ENCODE measurements around the gene LCORL. TPM values are rescaled to one million over a fixed set of nuclear protein-coding genes. Genes with fewer than 3 reads are reported as not detected.

Gene LCORL
- total and polyA plus RNA-seq, 2 donors (not counting 3 experiments of a cell fraction or from before 2014, with no cell fraction given), result 2.8 to 23.9 TPM

GRCh38 chr4:17805580-17806155, 215.9 kb downstream of the LCORL start:
- BruUV-seq (replicated peaks), result no TSS peak
- Histone ChIP-seq H3K9ac (replicated peaks; ENCODE audit: extremely low read depth, insufficient read depth, low read length) (no peak overlapping the region), H3K36me3 (ENCODE audit: control insufficient read depth in 2 of 2, extremely low read depth in 1 of 2, insufficient read depth in 2 of 2, low read length in 2 of 2) (peaks cover 12% of the 10 kb centered on the region in 2 experiments), H3K79me2 (ENCODE audit: control insufficient read depth, insufficient read depth, low read length) (peaks cover 65% of the 10 kb centered on the region), H3K4me2 (ENCODE audit: insufficient read depth, low read length) (no peak overlapping the region), H3K4me3 (replicated peaks in 1 of 3; ENCODE audit: insufficient read depth in 1 of 3, low read depth in 1 of 3, low read length in 3 of 3) (no peak overlapping the region), H4K20me1 (replicated peaks; ENCODE audit: control insufficient read depth, extremely low read depth, insufficient read depth, low read length) (peaks cover 2% of the 10 kb centered on the region), H3K9me1 (replicated peaks; ENCODE audit: control insufficient read depth, extremely low read depth, insufficient read depth, low read length) (no peaks in the 10 kb centered on the region), H3K27me3 (ENCODE audit: control insufficient read depth in 2 of 2, insufficient read depth in 2 of 2, low read length in 2 of 2) (no peaks in the 10 kb centered on the region), H2AFZ (ENCODE audit: low read depth, low read length) (no peak overlapping the region), H3K4me1 (ENCODE audit: control insufficient read depth, extremely low read depth, insufficient read depth, low read length) (peaks cover 23% of the 10 kb centered on the region), H3K9me3 (replicated peaks; ENCODE audit: control insufficient read depth, insufficient read depth, low read length) (no peaks in the 10 kb centered on the region), H3K27ac (ENCODE audit: insufficient read depth, low read depth, low read length) (no peak overlapping the region)
- DNase-seq (ENCODE audit: low read depth, low spot score) (no peak), FAIRE-seq (no peak)
- dilution Hi-C loops (cut with MboI; ENCODE audit: extremely low pct_ligation_motif_present, low sequenced_read_pairs) (no loop called here), intact Hi-C loops (cut with micrococcal nuclease) (no loop called here)
- ChIA-PET CTCF (interaction anchor here (1.1 to 2.4 kb wide), 5 partner anchors 11 to 789 kb away, joined by 3 to 8 read pairs (median 7); no protein-coding TSS in a partner anchor), POLR2A (no interaction called here)
- TF ChIP-seq EZH2 (IDR thresholded peaks at IDR 0.05; ENCODE audit: borderline replicate concordance, low read depth, low read length, severe bottlenecking) (no peak), JUN (IDR thresholded peaks at IDR 0.05; ENCODE audit: borderline replicate concordance, insufficient read depth, insufficient read length, low read depth) (no peak), FOS (IDR thresholded peaks at IDR 0.05; ENCODE audit: borderline replicate concordance, insufficient read depth, low read length) (no peak), GATA2 (IDR thresholded peaks at IDR 0.05; ENCODE audit: insufficient read depth, insufficient read length, low read depth, low read length) (no peak), POLR2AphosphoS5 (IDR thresholded peaks at IDR 0.05; ENCODE audit: insufficient read depth, low read depth, low read length) (no peak), POLR2A (IDR thresholded peaks at IDR 0.05; ENCODE audit: low read depth, low read length) (no peak), MYC (IDR thresholded peaks at IDR 0.05; ENCODE audit: low read depth, low read length) (no peak), CTCF (IDR thresholded peaks at IDR 0.05; ENCODE audit: extremely low read depth in 1 of 2, insufficient read depth in 1 of 2, low read depth in 1 of 2, low read length in 2 of 2) (no peak)

Measured in endothelial cell of umbilical vein (primary cell).